Neural cell (in vitro differentiated cells): Measurements from ENCODE around the gene ATXN1L.

ENCODE experiments used
- MXI1 ChIP-seq: fragments of 450-650 bp; conservative IDR thresholded peaks from 2 replicates; pipeline ENCODE4 v1.6.1; 2014; ENCODE audit warnings: antibody characterized with exemption, mild to moderate bottlenecking; ENCODE audit not compliant: poor library complexity, severe bottlenecking
- POLR2AphosphoS5 ChIP-seq: IDR thresholded peaks from 2 replicates; pipeline ENCODE4 v1.6.1; 2012
- REST ChIP-seq: IDR thresholded peaks from 2 replicates; pipeline ENCODE4 v1.6.1; 2012; ENCODE audit warnings: borderline replicate concordance
- TF ChIP-seq, protein P1 (sequence below): fragments of 450-650 bp; IDR thresholded peaks from 2 replicates; pipeline ENCODE4 v1.5.1; 2014; ENCODE audit warnings: antibody characterized with exemption, mild to moderate bottlenecking, moderate library complexity; ENCODE audit not compliant: poor library complexity, severe bottlenecking

DNA sequence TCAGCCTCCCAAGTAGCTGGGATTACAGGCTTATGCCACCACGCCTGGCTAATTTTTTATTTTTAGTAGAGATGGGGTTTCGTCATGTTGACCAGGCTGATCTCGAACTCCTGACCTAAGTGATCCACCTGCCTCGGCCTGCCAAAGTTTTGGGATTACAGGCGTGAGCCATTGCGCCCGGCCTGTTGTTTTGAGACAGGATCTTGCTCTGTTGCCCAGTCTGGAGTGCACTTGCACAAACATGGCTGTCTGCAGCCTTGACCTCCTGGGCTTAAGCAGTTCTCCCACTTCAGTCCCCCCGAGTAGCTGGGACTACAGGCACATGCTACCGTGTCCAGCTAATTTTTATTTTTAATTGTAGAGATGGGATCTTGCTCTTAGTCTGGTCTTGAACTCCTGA is 58.5 kb downstream of the ATXN1L start:
- TF ChIP-seq, protein P1, sequence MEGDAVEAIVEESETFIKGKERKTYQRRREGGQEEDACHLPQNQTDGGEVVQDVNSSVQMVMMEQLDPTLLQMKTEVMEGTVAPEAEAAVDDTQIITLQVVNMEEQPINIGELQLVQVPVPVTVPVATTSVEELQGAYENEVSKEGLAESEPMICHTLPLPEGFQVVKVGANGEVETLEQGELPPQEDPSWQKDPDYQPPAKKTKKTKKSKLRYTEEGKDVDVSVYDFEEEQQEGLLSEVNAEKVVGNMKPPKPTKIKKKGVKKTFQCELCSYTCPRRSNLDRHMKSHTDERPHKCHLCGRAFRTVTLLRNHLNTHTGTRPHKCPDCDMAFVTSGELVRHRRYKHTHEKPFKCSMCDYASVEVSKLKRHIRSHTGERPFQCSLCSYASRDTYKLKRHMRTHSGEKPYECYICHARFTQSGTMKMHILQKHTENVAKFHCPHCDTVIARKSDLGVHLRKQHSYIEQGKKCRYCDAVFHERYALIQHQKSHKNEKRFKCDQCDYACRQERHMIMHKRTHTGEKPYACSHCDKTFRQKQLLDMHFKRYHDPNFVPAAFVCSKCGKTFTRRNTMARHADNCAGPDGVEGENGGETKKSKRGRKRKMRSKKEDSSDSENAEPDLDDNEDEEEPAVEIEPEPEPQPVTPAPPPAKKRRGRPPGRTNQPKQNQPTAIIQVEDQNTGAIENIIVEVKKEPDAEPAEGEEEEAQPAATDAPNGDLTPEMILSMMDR = no peak
- no peak for TF ChIP-seq MXI1
- no peak for TF ChIP-seq POLR2AphosphoS5
- no peak for TF ChIP-seq REST
